HG03175 (cell line): ENCODE measurements around the gene GUCA2A.
"Not testable (repeated sequence)": the region's sequence is repeated elsewhere in the genome, so short reads cannot be mapped to it uniquely, and the experiment has no call there.

Source experiments
- ATAC-seq: cut with Tn5 transposase; IDR thresholded peaks from one replicate; pipeline ENCODE4 v1.9.1; 2021; ENCODE audit warnings: mild to moderate bottlenecking, moderate library complexity; ENCODE audit not compliant: unreplicated experiment

Gene GUCA2A

GRCh38 chr1:42164551-42165420 is at the start of gene GUCA2A:
Gene GUCA2A, minus strand, starts transcription at chr1:42164745. Its CDS starts 33 bp downstream, at chr1:42164712.
- ATAC-seq = no peak

GRCh38 chr1:42211224-42211623 is 46.7 kb upstream of the GUCA2A start:
- ATAC-seq = no peak

GRCh38 chr1:42210421-42211133 is 46.0 kb upstream of the GUCA2A start:
- no peak for ATAC-seq

- ATAC-seq = no peak
These were observed 45.1 kb upstream of the GUCA2A start for GRCh38 chr1:42209526-42210251.

GRCh38 chr1:42206930-42207329 is 42.4 kb upstream of the GUCA2A start:
- ATAC-seq = not testable (repeated sequence)

GRCh38 chr1:42206164-42206563 is 41.6 kb upstream of the GUCA2A start:
- no peak for ATAC-seq

- ATAC-seq = no peak
These were observed 37.4 kb upstream of the GUCA2A start for GRCh38 chr1:42201986-42202385.

GRCh38 chr1:42198251-42198650 is 33.7 kb upstream of the GUCA2A start:
- ATAC-seq = no peak

GRCh38 chr1:42195841-42196240 is 31.3 kb upstream of the GUCA2A start:
- ATAC-seq = no peak

GRCh38 chr1:42192106-42192505 is 27.6 kb upstream of the GUCA2A start:
- ATAC-seq = no peak

- no peak for ATAC-seq
These were observed 26.8 kb upstream of the GUCA2A start for GRCh38 chr1:42191319-42191718.

GRCh38 chr1:42189931-42190853 is 25.6 kb upstream of the GUCA2A start:
- ATAC-seq = no peak

GRCh38 chr1:42186152-42186551 is 21.6 kb upstream of the GUCA2A start:
- no peak for ATAC-seq

GRCh38 chr1:42184616-42185015 is 20.1 kb upstream of the GUCA2A start:
- no peak for ATAC-seq

- no peak for ATAC-seq
These were observed 19.4 kb upstream of the GUCA2A start for GRCh38 chr1:42183957-42184268.

GRCh38 chr1:42183210-42183956 is 18.8 kb upstream of the GUCA2A start:
- ATAC-seq = no peak

GRCh38 chr1:42181687-42182086 is 17.1 kb upstream of the GUCA2A start:
- ATAC-seq = no peak

- no peak for ATAC-seq
These were observed 15.4 kb upstream of the GUCA2A start for GRCh38 chr1:42179900-42180329.

GRCh38 chr1:42179275-42179674 is 14.7 kb upstream of the GUCA2A start:
- ATAC-seq = no peak

- ATAC-seq = no peak
These were observed 13.7 kb upstream of the GUCA2A start for GRCh38 chr1:42178249-42178648.
